Measurements from ENCODE around the gene HSPB6. TPM values are rescaled to one million over a fixed set of nuclear protein-coding genes. Genes with fewer than 3 reads are reported as not detected.

HSPB6 gene
- total RNA-seq, 1 donor from 2014 or later, result not detected

DNA sequence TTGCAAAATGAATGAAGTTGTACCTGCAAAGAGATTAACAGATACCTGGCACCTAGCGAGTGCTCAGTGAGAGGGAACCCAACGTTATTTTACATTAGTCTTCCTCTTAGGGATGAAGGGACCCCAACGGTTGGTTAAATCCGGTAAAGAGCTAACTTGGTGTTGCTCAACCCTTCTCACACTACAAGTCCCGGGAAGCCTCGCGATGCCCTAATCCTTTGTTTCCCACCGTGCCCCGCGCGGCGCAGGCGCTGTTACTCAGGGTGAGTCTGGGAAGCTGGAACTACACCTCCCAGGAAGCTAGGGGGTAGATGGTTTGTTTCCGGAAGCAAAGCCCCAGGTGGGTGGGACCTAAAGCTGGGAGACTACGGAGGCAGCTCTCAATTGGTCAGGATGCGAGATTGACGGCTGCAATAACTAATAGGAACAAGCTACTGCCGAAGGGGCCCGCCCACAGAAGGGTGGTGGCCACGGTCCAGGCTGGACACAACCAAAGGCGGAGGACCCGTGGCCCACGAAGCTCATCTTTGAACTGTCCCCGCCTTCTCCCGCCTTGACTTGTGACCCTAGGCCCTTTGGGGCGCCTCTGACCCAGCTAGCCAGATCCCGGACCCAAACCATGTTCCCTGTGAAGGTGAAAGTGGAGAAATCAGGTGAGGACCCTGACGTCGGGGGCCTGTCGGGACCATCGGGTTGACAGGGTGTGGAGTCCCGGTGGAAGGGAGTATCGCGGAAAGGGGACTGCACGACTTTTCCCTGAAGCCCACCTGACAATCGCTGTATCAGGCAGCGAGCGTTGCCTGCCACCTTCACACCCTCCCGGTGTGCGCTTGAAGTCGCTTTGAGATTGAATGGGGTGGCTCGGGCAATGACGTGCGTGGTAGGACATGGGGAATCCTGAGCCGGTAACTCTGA is 8.5 kb downstream of the HSPB6 start, which contains the start of gene LIN37:
TSS of gene LIN37 (plus strand) at position 471 of the 915 bp plus-strand sequence. CDS start at position 620, 149 bp downstream.
- H3K9me3 Mint-ChIP-seq (ENCODE audit: unreplicated experiment), result no peaks in the 10 kb centered on the region
- TF ChIP-seq, protein P1, sequence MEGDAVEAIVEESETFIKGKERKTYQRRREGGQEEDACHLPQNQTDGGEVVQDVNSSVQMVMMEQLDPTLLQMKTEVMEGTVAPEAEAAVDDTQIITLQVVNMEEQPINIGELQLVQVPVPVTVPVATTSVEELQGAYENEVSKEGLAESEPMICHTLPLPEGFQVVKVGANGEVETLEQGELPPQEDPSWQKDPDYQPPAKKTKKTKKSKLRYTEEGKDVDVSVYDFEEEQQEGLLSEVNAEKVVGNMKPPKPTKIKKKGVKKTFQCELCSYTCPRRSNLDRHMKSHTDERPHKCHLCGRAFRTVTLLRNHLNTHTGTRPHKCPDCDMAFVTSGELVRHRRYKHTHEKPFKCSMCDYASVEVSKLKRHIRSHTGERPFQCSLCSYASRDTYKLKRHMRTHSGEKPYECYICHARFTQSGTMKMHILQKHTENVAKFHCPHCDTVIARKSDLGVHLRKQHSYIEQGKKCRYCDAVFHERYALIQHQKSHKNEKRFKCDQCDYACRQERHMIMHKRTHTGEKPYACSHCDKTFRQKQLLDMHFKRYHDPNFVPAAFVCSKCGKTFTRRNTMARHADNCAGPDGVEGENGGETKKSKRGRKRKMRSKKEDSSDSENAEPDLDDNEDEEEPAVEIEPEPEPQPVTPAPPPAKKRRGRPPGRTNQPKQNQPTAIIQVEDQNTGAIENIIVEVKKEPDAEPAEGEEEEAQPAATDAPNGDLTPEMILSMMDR (IDR thresholded peaks at IDR 0.05; ENCODE audit: unreplicated experiment), result no peak
- peak within 1 kb of the TSS; percentile 97 for H3K4me3 Mint-ChIP-seq (ENCODE audit: unreplicated experiment)
- peaks cover 16% of the 10 kb centered on the region for H3K27me3 Mint-ChIP-seq (ENCODE audit: unreplicated experiment)
- DNase-seq (ENCODE audit: low spot score), result peak; percentile 96
- peak within 1 kb of the TSS; percentile 73 for H3K27ac Mint-ChIP-seq (ENCODE audit: unreplicated experiment)
- H3K4me1 Mint-ChIP-seq (ENCODE audit: unreplicated experiment), result peaks cover 31% of the 10 kb centered on the region
- H3K36me3 Mint-ChIP-seq (ENCODE audit: low read depth, unreplicated experiment), result peaks cover 7% of the 10 kb centered on the region

DNA sequence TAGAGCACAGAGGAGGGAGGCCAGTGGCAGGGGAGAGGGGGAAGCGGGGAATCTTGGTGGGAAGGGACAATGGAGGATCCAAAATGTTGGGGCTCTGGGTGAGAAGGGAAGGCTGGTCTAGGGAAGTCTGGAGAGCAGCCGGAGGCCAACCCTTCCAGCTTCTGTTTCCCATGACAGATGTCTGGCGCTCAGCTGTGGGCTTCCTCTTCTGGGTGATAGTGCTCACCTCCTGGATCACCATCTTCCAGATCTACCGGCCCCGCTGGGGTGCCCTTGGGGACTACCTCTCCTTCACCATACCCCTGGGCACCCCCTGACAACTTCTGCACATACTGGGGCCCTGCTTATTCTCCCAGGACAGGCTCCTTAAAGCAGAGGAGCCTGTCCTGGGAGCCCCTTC is 10.3 kb downstream of the HSPB6 start:
- TF ChIP-seq, protein P1 (IDR thresholded peaks at IDR 0.05; ENCODE audit: unreplicated experiment), result no peak

DNA sequence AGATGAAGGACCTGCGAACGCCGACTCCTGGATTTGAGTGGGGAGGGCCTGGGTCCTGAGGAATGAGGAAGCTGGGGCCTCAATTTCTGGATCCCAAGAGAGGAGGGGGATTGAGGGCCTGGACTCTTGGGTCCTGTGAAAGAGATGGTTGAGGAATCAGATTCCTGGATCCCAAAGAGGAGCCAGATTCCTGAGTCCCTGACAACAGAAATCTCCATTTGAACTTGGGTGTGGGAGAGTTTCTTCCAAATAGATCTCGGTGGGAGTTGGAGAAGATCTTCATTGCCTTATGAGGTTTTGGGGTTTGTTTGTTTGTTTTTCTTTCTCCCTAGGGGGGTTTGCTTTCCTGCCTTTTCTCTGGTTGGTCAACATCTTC is 10.8 kb downstream of the HSPB6 start:
- H3K36me3 Mint-ChIP-seq (ENCODE audit: low read depth, unreplicated experiment), result peaks cover 11% of the 10 kb centered on the region
- DNase-seq (ENCODE audit: low spot score), result no peak
- no peaks in the 10 kb centered on the region for H3K9me3 Mint-ChIP-seq (ENCODE audit: unreplicated experiment)
- TF ChIP-seq, protein P1 (IDR thresholded peaks at IDR 0.05; ENCODE audit: unreplicated experiment), result no peak
- H3K4me3 Mint-ChIP-seq (ENCODE audit: unreplicated experiment), result peak overlapping the region; percentile 98
- peaks cover 36% of the 10 kb centered on the region for H3K4me1 Mint-ChIP-seq (ENCODE audit: unreplicated experiment)
- H3K27ac Mint-ChIP-seq (ENCODE audit: unreplicated experiment), result peak overlapping the region; percentile 99
- H3K27me3 Mint-ChIP-seq (ENCODE audit: unreplicated experiment), result peaks cover 17% of the 10 kb centered on the region

More for the DNA sequence above, 10.3 kb downstream of the HSPB6 start:
- Mint-ChIP-seq H3K27me3 (ENCODE audit: unreplicated experiment) (peaks cover 17% of the 10 kb centered on the region), H3K4me3 (ENCODE audit: unreplicated experiment) (peak overlapping the region; percentile 98), H3K4me1 (ENCODE audit: unreplicated experiment) (peaks cover 36% of the 10 kb centered on the region), H3K27ac (ENCODE audit: unreplicated experiment) (peak overlapping the region; percentile 99), H3K9me3 (ENCODE audit: unreplicated experiment) (no peaks in the 10 kb centered on the region), H3K36me3 (ENCODE audit: low read depth, unreplicated experiment) (peaks cover 11% of the 10 kb centered on the region)
- no peak for DNase-seq (ENCODE audit: low spot score)

DNA sequence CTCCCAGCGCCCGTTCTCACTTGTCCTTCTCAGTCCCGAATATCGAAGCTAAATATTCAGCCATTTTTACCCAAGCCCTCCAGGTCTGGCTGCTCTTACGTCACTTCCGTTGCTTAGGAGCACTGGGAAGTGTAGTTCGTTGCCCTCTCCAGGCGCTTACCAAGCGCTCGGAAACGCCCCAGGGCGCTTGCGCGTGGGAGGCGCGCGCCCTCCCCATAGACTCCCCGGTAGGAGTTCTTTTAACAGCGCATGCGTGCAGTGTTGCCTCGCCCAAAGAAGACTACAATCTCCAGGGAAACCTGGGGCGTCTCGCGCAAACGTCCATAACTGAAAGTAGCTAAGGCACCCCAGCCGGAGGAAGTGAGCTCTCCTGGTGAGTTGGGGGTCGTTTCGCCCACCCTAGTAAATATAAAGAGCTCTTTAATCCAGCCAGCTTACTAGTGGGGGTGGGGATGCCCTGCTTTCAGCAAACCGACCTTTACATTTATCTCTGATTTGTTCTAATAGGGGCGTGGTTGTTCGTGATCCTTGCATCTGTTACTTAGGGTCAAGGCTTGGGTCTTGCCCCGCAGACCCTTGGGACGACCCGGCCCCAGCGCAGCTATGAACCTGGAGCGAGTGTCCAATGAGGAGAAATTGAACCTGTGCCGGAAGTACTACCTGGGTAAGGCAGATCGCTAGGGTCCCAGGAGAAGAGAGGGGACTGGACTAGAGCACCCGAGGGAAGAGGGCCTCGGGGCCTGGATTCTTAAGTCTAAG is 11.3 kb downstream of the HSPB6 start, which contains the start of the genes PSENEN and U2AF1L4:
TSS of gene PSENEN (plus strand) at position 324 of the 759 bp plus-strand sequence. CDS start at position 604, 280 bp downstream.
TSS of gene U2AF1L4 (minus strand) at position 91 of the 759 bp plus-strand sequence. CDS start at position 64, 27 bp downstream.
- peak within 1 kb of the TSS; percentile 98 for H3K4me3 Mint-ChIP-seq (ENCODE audit: unreplicated experiment)
- DNase-seq (ENCODE audit: low spot score), result peak; percentile 93
- peaks cover 41% of the 10 kb centered on the region for H3K4me1 Mint-ChIP-seq (ENCODE audit: unreplicated experiment)
- TF ChIP-seq, protein P1 (IDR thresholded peaks at IDR 0.05; ENCODE audit: unreplicated experiment), result no peak
- peak within 1 kb of the TSS; percentile 99 for H3K27ac Mint-ChIP-seq (ENCODE audit: unreplicated experiment)
- H3K27me3 Mint-ChIP-seq (ENCODE audit: unreplicated experiment), result peaks cover 20% of the 10 kb centered on the region
- H3K36me3 Mint-ChIP-seq (ENCODE audit: low read depth, unreplicated experiment), result peaks cover 11% of the 10 kb centered on the region
- no peaks in the 10 kb centered on the region for H3K9me3 Mint-ChIP-seq (ENCODE audit: unreplicated experiment)

Data from endothelial cell (in vitro differentiated cells).